ENCODE results near the gene OR9A2.

OR9A2 gene

GRCh38 chr7:143027032-143027431, at the start of gene OR9A2:
Gene OR9A2 (minus strand): TSS chr7:143027132. CDS start chr7:143027132, 0 bp downstream.
- DNase-seq, result no peak

- no peak for DNase-seq
These were observed 47.2 kb upstream of the OR9A2 start for GRCh38 chr7:143074141-143074540.

- DNase-seq, result no peak
These were observed 46.6 kb upstream of the OR9A2 start for GRCh38 chr7:143073556-143073955.

GRCh38 chr7:143069912-143070500, 43.1 kb upstream of the OR9A2 start:
- no peak for DNase-seq

GRCh38 chr7:143068446-143068845, 41.5 kb upstream of the OR9A2 start:
- no peak for DNase-seq

- DNase-seq, result no peak
These were observed 36.8 kb upstream of the OR9A2 start for GRCh38 chr7:143063741-143064140.

GRCh38 chr7:143055754-143056153, 28.8 kb upstream of the OR9A2 start:
- no peak for DNase-seq

- no peak for DNase-seq
These were observed 27.7 kb upstream of the OR9A2 start for GRCh38 chr7:143054621-143055020.

GRCh38 chr7:143052041-143052440, 25.1 kb upstream of the OR9A2 start, which contains the start of gene OR6V1:
Gene OR6V1 (plus strand): TSS chr7:143052341. CDS start chr7:143052341, 0 bp downstream.
- DNase-seq, result no peak

GRCh38 chr7:143050931-143051330, 24.0 kb upstream of the OR9A2 start:
- DNase-seq, result no peak

- DNase-seq, result no peak
These were observed 22.4 kb upstream of the OR9A2 start for GRCh38 chr7:143049362-143049761.

GRCh38 chr7:143048827-143049226, 21.9 kb upstream of the OR9A2 start:
- no peak for DNase-seq

- no peak for DNase-seq
These were observed 20.4 kb upstream of the OR9A2 start for GRCh38 chr7:143047326-143047725.

- DNase-seq, result no peak
These were observed 19.5 kb upstream of the OR9A2 start for GRCh38 chr7:143046426-143046851.

- DNase-seq, result no peak
These were observed 16.5 kb upstream of the OR9A2 start for GRCh38 chr7:143043391-143043790.

- DNase-seq, result no peak
These were observed 15.9 kb upstream of the OR9A2 start for GRCh38 chr7:143042790-143043271.

GRCh38 chr7:143042159-143042789, 15.3 kb upstream of the OR9A2 start:
- no peak for DNase-seq

GRCh38 chr7:143041346-143041745, 14.4 kb upstream of the OR9A2 start:
- DNase-seq, result no peak

GRCh38 chr7:143040209-143040715, 13.3 kb upstream of the OR9A2 start:
- no peak for DNase-seq

GRCh38 chr7:143038635-143039034, 11.7 kb upstream of the OR9A2 start:
- DNase-seq, result no peak

- DNase-seq, result no peak
These were observed 751 bp upstream of the OR9A2 start for GRCh38 chr7:143027683-143028082.

- DNase-seq, result no peak
These were observed 1.6 kb downstream of the OR9A2 start for GRCh38 chr7:143025371-143025770.

- no peak for DNase-seq
These were observed 3.9 kb downstream of the OR9A2 start for GRCh38 chr7:143023047-143023446.

GRCh38 chr7:143018931-143019330, 8.0 kb downstream of the OR9A2 start:
- DNase-seq, result no peak

Measured in NCI-H446 (cell line).